ENCODE data around the gene S100P. TPM values are rescaled to one million over a fixed set of nuclear protein-coding genes. Genes with fewer than 3 reads are reported as not detected.

The S100P gene
- polyA plus RNA-seq, 1 experiment = 0.06 TPM

- ChIA-PET POLR2A (interaction anchor here (0.6 kb wide), 1 partner anchor 11 kb away, joined by 4 read pairs; no protein-coding TSS in a partner anchor), CTCF (interaction anchor here (0.7 to 1.1 kb wide), 3 partner anchors 9 to 36 kb away, joined by 3 to 6 read pairs (median 3); no protein-coding TSS in a partner anchor)
Measured at GRCh38 chr4:6681191-6681590, 12.5 kb upstream of the S100P start.

GRCh38 chr4:6682862-6683590 lies 10.7 kb upstream of the S100P start:
- DNase-seq (ENCODE audit: low read depth) = no peak
- no peak for TF ChIP-seq CTCF (IDR thresholded peaks at IDR 0.05; ENCODE audit: insufficient read depth, low read depth, low read length)
- ChIA-PET POLR2A (no interaction called here), CTCF (interaction anchor here (2.0 kb wide), 1 partner anchor 9 kb away, joined by 6 read pairs; a partner anchor contains a TSS)
- no peaks in the 10 kb centered on the region for H3K27me3 ChIP-seq (ENCODE audit: control insufficient read depth, insufficient read depth, low read length)
- no peak overlapping the region for H3K4me3 ChIP-seq (ENCODE audit: low read depth, low read length)
- peaks cover 2% of the 10 kb centered on the region for H3K36me3 ChIP-seq (ENCODE audit: control insufficient read depth, insufficient read depth, low read length)

More at GRCh38 chr4:6681191-6681590, 12.5 kb upstream of the S100P start:
- no peak for DNase-seq (ENCODE audit: low read depth)
- Histone ChIP-seq H3K4me3 (ENCODE audit: low read depth, low read length) (no peak overlapping the region), H3K36me3 (ENCODE audit: control insufficient read depth, insufficient read depth, low read length) (peaks cover 3% of the 10 kb centered on the region), H3K27me3 (ENCODE audit: control insufficient read depth, insufficient read depth, low read length) (no peaks in the 10 kb centered on the region)
- 0 out of 2 replicates have a peak, but pooled peaks have one; percentile 23 for TF ChIP-seq CTCF (IDR thresholded peaks at IDR 0.05; ENCODE audit: insufficient read depth, low read depth, low read length)

GRCh38 chr4:6684656-6685055 lies 9.0 kb upstream of the S100P start:
- H3K36me3 ChIP-seq (ENCODE audit: control insufficient read depth, insufficient read depth, low read length) = peaks cover 2% of the 10 kb centered on the region
- POLR2A ChIA-PET = no interaction called here
- H3K4me3 ChIP-seq (ENCODE audit: low read depth, low read length) = no peak overlapping the region
- CTCF ChIA-PET = no interaction called here
- H3K27me3 ChIP-seq (ENCODE audit: control insufficient read depth, insufficient read depth, low read length) = no peaks in the 10 kb centered on the region
- no peak for DNase-seq (ENCODE audit: low read depth)
- TF ChIP-seq CTCF (IDR thresholded peaks at IDR 0.05; ENCODE audit: insufficient read depth, low read depth, low read length) = no peak

- no peak for TF ChIP-seq CTCF (IDR thresholded peaks at IDR 0.05; ENCODE audit: insufficient read depth, low read depth, low read length)
- CTCF ChIA-PET = no interaction called here
- Histone ChIP-seq H3K4me3 (ENCODE audit: low read depth, low read length) (no peak overlapping the region), H3K36me3 (ENCODE audit: control insufficient read depth, insufficient read depth, low read length) (no peaks in the 10 kb centered on the region), H3K27me3 (ENCODE audit: control insufficient read depth, insufficient read depth, low read length) (no peaks in the 10 kb centered on the region)
- no peak for DNase-seq (ENCODE audit: low read depth)
- POLR2A ChIA-PET = no interaction called here
Measured at GRCh38 chr4:6686104-6686787, 7.4 kb upstream of the S100P start.
